ENCODE results near the gene SPINT2.

DNA sequence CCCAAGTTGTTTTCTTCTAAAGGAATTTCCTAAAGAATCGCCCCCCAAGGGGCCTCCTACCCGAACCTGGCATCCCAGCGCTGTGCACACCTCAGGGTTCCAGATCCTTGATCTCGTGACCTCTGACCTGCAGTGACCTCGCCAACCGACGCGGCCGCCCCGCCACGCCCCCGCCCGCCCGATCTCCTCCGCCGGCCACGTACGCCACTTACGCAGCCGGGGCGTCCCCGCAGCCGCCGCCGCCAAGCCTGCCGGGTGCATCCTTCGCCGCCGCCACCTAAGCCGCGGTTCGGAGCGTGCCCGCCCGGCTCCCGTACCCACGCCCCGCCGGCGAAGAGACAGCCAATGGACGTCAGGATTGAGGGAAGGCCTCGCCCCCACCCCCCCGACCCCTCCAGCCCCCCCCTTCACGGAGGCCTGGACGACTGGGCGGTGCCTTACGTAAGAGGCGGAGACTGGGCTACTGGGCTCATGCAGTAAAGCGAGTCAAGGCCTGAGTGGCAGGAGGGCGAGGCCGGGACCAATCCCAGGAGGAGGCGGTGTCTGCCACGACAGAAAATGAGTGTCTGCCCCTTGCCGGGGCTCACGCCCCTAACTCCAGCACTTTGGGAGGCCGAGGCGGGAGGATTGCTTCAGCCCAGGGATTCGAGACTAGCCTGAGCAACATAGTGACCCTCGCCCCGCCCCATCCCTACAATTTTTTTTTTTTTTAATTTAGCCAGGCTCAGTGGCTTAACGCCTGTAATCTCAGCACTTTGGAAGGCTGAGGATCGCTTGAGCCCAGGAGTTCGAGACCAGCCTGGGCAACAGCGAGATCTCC, 51.5 kb downstream of the SPINT2 start, which contains the start of gene YIF1B:
- TF ChIP-seq CTCF (IDR thresholded peaks at IDR 0.05; ENCODE audit: low read depth, low read length, missing input control) (no peak), YY1 (IDR thresholded peaks at IDR 0.05) (peak; percentile 29), ATF3 (IDR thresholded peaks at IDR 0.05) (no peak), JUND (IDR thresholded peaks at IDR 0.05) (no peak), RAD21 (IDR thresholded peaks at IDR 0.05) (no peak), SP1 (IDR thresholded peaks at IDR 0.05) (peak; percentile 73), GABPA (IDR thresholded peaks at IDR 0.05 in 1 of 2, conservative IDR thresholded peaks at IDR 0.05 in 1 of 2) (no peak), REST (IDR thresholded peaks at IDR 0.05) (peak; percentile 13), FOXA2 (IDR thresholded peaks at IDR 0.05) (no peak), TAF1 (conservative IDR thresholded peaks at IDR 0.05) (no peak), RXRA (IDR thresholded peaks at IDR 0.05) (peak; percentile 19 to 28)
- TF ChIP-seq, protein P1, sequence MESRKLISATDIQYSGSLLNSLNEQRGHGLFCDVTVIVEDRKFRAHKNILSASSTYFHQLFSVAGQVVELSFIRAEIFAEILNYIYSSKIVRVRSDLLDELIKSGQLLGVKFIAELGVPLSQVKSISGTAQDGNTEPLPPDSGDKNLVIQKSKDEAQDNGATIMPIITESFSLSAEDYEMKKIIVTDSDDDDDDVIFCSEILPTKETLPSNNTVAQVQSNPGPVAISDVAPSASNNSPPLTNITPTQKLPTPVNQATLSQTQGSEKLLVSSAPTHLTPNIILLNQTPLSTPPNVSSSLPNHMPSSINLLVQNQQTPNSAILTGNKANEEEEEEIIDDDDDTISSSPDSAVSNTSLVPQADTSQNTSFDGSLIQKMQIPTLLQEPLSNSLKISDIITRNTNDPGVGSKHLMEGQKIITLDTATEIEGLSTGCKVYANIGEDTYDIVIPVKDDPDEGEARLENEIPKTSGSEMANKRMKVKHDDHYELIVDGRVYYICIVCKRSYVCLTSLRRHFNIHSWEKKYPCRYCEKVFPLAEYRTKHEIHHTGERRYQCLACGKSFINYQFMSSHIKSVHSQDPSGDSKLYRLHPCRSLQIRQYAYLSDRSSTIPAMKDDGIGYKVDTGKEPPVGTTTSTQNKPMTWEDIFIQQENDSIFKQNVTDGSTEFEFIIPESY (IDR thresholded peaks at IDR 0.05), result no peak
- TF ChIP-seq, protein P2, sequence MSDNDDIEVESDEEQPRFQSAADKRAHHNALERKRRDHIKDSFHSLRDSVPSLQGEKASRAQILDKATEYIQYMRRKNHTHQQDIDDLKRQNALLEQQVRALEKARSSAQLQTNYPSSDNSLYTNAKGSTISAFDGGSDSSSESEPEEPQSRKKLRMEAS (IDR thresholded peaks at IDR 0.05), result no peak
